ENCODE data around the gene ANO4. TPM values are rescaled to one million over a fixed set of nuclear protein-coding genes. Genes with fewer than 3 reads are reported as not detected.

Gene ANO4
- total RNA-seq, 1 donor from 2014 or later, result 5.7 TPM

DNA sequence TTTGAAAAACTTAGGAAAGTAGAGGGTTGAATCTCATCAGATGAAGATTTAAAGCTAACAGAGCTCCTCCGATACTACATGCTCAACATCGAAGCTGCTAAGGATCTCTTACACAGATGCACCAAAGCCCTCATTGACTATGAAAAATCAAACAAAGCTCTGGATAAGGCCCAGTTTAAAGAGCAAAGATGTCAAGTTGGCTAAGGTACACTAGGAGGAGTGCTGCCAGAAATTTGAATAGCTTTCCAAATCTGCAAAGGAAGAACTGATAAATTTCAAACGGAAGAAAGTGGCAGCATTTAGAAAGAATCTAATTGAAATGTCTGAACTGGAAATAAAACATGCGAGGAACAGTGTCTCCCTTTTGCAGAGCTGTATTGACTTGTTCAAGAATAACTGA lies 274.3 kb downstream of the ANO4 start:
- H3K4me3 Mint-ChIP-seq, result no peak overlapping the region
- H3K27me3 Mint-ChIP-seq (ENCODE audit: low read depth), result no peaks in the 10 kb centered on the region
- no peak overlapping the region for H3K27ac Mint-ChIP-seq
- H3K9me3 Mint-ChIP-seq, result peaks cover 34% of the 10 kb centered on the region
- no peaks in the 10 kb centered on the region for H3K36me3 Mint-ChIP-seq
- TF ChIP-seq, protein P1, sequence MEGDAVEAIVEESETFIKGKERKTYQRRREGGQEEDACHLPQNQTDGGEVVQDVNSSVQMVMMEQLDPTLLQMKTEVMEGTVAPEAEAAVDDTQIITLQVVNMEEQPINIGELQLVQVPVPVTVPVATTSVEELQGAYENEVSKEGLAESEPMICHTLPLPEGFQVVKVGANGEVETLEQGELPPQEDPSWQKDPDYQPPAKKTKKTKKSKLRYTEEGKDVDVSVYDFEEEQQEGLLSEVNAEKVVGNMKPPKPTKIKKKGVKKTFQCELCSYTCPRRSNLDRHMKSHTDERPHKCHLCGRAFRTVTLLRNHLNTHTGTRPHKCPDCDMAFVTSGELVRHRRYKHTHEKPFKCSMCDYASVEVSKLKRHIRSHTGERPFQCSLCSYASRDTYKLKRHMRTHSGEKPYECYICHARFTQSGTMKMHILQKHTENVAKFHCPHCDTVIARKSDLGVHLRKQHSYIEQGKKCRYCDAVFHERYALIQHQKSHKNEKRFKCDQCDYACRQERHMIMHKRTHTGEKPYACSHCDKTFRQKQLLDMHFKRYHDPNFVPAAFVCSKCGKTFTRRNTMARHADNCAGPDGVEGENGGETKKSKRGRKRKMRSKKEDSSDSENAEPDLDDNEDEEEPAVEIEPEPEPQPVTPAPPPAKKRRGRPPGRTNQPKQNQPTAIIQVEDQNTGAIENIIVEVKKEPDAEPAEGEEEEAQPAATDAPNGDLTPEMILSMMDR (IDR thresholded peaks at IDR 0.05; ENCODE audit: unreplicated experiment), result no peak
- DNase-seq (ENCODE audit: low spot score in 2 of 2, unreplicated experiment in 2 of 2), result no peak
- no peaks in the 10 kb centered on the region for H3K4me1 Mint-ChIP-seq

DNA sequence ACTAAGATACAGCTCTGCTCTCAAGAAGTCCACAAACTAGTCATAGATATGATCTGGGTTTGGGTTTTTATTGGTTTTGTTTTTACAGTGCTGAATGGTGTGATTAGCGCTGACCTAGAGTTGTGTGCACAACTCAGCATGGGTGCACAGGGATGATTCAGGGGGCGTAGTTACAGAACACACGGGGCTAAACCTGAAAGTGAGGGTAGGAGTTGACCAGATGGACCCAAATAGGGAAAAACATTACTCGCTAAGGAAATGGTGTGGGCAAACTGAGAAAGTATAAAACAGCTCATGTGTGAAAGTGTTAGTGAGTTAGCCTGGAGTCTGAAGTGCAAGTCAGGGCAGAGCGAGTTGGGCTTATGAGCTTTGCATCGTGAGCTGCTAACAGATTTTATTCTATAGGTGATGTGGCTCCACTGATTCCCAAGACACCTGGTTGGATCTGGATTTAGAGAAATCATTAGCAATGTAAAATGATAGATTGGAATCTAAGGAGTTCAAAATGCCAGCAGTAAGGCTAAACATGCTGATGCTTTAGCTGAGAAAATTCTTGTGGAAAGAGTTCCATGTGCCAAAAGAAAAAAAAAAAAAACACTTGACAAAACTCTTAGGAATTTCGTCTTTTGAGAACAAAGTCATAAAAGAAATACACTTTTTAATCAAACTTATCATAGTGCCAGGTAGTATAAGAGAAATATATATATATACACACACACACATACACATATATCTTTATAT lies 280.5 kb downstream of the ANO4 start:
- H3K27ac Mint-ChIP-seq, result no peak overlapping the region
- no peak for DNase-seq (ENCODE audit: low spot score in 2 of 2, unreplicated experiment in 2 of 2)
- H3K9me3 Mint-ChIP-seq, result peaks cover 14% of the 10 kb centered on the region
- no peaks in the 10 kb centered on the region for H3K27me3 Mint-ChIP-seq (ENCODE audit: low read depth)
- TF ChIP-seq, protein P1 (IDR thresholded peaks at IDR 0.05; ENCODE audit: unreplicated experiment), result no peak
- no peaks in the 10 kb centered on the region for H3K36me3 Mint-ChIP-seq
- no peak overlapping the region for H3K4me3 Mint-ChIP-seq
- peaks cover 25% of the 10 kb centered on the region for H3K4me1 Mint-ChIP-seq

DNA sequence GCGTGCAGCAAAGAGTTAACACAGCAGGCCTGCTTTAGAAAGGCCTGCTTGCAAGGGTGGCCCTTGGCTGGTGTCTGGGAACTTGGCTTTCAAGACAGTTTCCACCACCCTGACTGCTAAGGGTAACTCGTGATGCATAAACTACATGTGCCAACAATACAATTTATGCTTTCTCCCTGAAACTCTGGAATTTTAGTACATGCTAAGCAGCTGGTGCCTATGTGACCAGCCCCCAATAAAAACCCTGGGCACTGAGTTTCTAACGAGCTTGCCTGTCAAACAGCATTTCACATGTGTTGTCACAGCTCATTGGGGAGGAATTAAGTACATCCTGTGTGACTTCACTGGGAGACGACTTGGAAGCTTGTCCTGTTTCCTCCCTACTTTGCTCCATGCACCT lies 282.3 kb downstream of the ANO4 start:
- no peak for DNase-seq (ENCODE audit: low spot score in 2 of 2, unreplicated experiment in 2 of 2)

DNA sequence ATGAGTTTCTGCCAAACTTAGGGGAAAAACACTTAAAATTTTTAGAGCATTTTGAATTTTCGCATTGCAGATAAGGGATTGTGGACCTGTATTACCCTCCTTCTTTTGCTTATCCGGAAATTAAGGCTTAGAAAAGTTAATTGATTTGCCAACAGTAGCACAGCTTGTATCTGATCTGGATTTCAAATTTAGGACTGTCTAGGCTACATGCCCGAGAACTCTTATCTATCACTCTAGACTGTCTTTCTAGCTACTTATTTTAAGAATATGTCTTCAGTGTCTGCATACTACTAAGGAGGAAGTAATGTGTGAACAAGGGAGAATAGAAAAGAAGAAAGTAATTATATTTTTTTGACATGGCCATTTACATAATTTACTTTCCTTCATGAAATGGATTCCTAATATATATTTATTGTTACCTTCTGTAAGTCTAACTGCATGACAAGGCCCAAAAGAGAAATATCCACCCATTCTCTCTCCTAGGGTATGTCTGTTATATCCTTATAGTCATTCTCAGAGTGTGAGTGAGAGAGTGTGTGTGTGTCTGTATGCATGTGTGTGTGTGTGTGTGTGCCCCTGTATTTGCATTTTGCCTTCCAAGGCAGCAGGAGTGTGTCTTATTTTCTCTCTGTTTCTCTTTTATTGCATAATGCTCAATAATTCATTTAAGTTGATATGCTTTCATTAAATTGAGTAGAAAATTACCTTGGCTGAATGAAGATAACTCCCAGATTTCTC lies 283.4 kb downstream of the ANO4 start:
- H3K4me3 Mint-ChIP-seq, result no peak overlapping the region
- peaks cover 4% of the 10 kb centered on the region for H3K9me3 Mint-ChIP-seq
- H3K27me3 Mint-ChIP-seq (ENCODE audit: low read depth), result no peaks in the 10 kb centered on the region
- H3K4me1 Mint-ChIP-seq, result peaks cover 25% of the 10 kb centered on the region
- DNase-seq (ENCODE audit: low spot score in 2 of 2, unreplicated experiment in 2 of 2), result no peak
- no peaks in the 10 kb centered on the region for H3K36me3 Mint-ChIP-seq
- no peak overlapping the region for H3K27ac Mint-ChIP-seq
- TF ChIP-seq, protein P1 (IDR thresholded peaks at IDR 0.05; ENCODE audit: unreplicated experiment), result no peak

More for the DNA sequence above, 282.3 kb downstream of the ANO4 start:
- H3K9me3 Mint-ChIP-seq, result peaks cover 9% of the 10 kb centered on the region
- TF ChIP-seq, protein P1 (IDR thresholded peaks at IDR 0.05; ENCODE audit: unreplicated experiment), result no peak
- no peaks in the 10 kb centered on the region for H3K36me3 Mint-ChIP-seq
- H3K4me3 Mint-ChIP-seq, result no peak overlapping the region
- peaks cover 25% of the 10 kb centered on the region for H3K4me1 Mint-ChIP-seq
- peak overlapping the region; percentile 21 for H3K27ac Mint-ChIP-seq
- no peaks in the 10 kb centered on the region for H3K27me3 Mint-ChIP-seq (ENCODE audit: low read depth)

DNA sequence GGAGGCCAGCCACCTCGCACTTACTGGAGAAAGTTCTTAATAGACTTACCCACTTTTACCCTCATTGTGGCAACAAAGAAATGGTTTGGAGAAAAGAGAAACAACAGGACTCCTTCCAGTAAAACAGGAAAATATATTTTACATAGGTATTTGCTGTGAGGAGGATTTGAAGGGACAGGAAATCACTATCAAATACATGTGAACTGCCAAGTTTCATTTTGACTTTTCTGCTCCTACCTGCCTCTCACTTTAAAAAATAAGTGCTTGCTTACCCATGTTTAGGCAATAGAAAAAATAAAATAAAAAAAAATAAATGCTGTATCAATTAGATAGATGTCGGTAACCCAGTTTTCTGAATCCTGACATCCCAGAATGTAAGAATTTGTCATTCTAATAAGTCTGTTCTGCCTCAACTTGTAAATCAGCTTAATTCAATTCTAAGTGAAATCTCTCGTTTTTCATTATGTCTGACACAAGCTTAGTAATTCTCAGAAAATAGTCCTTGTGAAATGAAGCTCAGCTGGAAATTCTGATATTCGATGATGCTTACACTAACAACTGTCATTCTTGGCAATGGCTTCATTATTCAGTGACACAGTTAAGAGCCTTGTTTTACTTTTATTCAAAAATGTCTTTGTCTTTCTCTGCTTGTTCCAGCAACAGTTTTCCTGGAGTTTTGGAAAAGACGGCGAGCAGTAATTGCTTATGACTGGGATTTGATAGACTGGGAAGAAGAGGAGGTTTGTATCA lies 284.1 kb downstream of the ANO4 start:
- Mint-ChIP-seq H3K9me3 (peaks cover 4% of the 10 kb centered on the region), H3K27me3 (ENCODE audit: low read depth) (no peaks in the 10 kb centered on the region), H3K4me3 (no peak overlapping the region), H3K36me3 (no peaks in the 10 kb centered on the region), H3K4me1 (peaks cover 27% of the 10 kb centered on the region), H3K27ac (peak overlapping the region; percentile 29)
- DNase-seq (ENCODE audit: low spot score in 2 of 2, unreplicated experiment in 2 of 2), result no peak
- TF ChIP-seq, protein P1 (IDR thresholded peaks at IDR 0.05; ENCODE audit: unreplicated experiment), result no peak

All from mesothelial cell of epicardium (in vitro differentiated cells).